ENCODE measurements around the gene BORCS8.

GRCh38 chr19:19140476-19140875, 51.5 kb downstream of the BORCS8 start:
- TF ChIP-seq EZH2 (IDR thresholded peaks at IDR 0.05; ENCODE audit: borderline replicate concordance, insufficient read depth, low read length, poor library complexity, severe bottlenecking) = no peak
- TF ChIP-seq, protein P1, sequence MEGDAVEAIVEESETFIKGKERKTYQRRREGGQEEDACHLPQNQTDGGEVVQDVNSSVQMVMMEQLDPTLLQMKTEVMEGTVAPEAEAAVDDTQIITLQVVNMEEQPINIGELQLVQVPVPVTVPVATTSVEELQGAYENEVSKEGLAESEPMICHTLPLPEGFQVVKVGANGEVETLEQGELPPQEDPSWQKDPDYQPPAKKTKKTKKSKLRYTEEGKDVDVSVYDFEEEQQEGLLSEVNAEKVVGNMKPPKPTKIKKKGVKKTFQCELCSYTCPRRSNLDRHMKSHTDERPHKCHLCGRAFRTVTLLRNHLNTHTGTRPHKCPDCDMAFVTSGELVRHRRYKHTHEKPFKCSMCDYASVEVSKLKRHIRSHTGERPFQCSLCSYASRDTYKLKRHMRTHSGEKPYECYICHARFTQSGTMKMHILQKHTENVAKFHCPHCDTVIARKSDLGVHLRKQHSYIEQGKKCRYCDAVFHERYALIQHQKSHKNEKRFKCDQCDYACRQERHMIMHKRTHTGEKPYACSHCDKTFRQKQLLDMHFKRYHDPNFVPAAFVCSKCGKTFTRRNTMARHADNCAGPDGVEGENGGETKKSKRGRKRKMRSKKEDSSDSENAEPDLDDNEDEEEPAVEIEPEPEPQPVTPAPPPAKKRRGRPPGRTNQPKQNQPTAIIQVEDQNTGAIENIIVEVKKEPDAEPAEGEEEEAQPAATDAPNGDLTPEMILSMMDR (IDR thresholded peaks at IDR 0.05; ENCODE audit: poor library complexity, severe bottlenecking) = no peak
- no peak for TF ChIP-seq TAF1 (IDR thresholded peaks at IDR 0.05; ENCODE audit: low read depth)
- TF ChIP-seq SMC3 (conservative IDR thresholded peaks at IDR 0.05; ENCODE audit: poor library complexity) = no peak
- TF ChIP-seq REST (IDR thresholded peaks at IDR 0.05; ENCODE audit: borderline replicate concordance) = no peak
- TF ChIP-seq POLR2AphosphoS5 (IDR thresholded peaks at IDR 0.05) = no peak

Measured in neural cell (in vitro differentiated cells).